ENCODE data around the gene NEK3. TPM values are rescaled to one million over a fixed set of nuclear protein-coding genes. Genes with fewer than 3 reads are reported as not detected.

The NEK3 gene
- total RNA-seq, 1 experiment from 2014 or later: 1.6 TPM

- no peaks in the 10 kb centered on the region for H3K9me2 ChIP-seq (ENCODE audit: insufficient read depth)
- no peaks in the 10 kb centered on the region for H4K20me1 ChIP-seq (ENCODE audit: insufficient read depth)
- POLR2A ChIA-PET (ENCODE audit: unreplicated experiment): no interaction called here
- no peaks in the 10 kb centered on the region for H3K36me3 ChIP-seq (ENCODE audit: low read depth)
- intact Hi-C loops (cut with micrococcal nuclease; ENCODE audit: unreplicated experiment): loop anchor here (2.0 to 5.0 kb wide), 4 partner anchors 63 to 1004 kb away; partner anchors contain the start of genes DHRS12 and VPS36
- H3K27ac ChIP-seq: no peak within 1 kb of the TSS
- no peaks in the 10 kb centered on the region; the same call in 1 of the 2 replicates for H3K27me3 ChIP-seq (ENCODE audit: insufficient read depth, low read depth)
- peak within 1 kb of the TSS; percentile 63 for H3K4me3 ChIP-seq
- TF ChIP-seq, protein P1, sequence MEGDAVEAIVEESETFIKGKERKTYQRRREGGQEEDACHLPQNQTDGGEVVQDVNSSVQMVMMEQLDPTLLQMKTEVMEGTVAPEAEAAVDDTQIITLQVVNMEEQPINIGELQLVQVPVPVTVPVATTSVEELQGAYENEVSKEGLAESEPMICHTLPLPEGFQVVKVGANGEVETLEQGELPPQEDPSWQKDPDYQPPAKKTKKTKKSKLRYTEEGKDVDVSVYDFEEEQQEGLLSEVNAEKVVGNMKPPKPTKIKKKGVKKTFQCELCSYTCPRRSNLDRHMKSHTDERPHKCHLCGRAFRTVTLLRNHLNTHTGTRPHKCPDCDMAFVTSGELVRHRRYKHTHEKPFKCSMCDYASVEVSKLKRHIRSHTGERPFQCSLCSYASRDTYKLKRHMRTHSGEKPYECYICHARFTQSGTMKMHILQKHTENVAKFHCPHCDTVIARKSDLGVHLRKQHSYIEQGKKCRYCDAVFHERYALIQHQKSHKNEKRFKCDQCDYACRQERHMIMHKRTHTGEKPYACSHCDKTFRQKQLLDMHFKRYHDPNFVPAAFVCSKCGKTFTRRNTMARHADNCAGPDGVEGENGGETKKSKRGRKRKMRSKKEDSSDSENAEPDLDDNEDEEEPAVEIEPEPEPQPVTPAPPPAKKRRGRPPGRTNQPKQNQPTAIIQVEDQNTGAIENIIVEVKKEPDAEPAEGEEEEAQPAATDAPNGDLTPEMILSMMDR (conservative IDR thresholded peaks at IDR 0.05): peak; percentile 72
- TF ChIP-seq EZH2 (IDR thresholded peaks at IDR 0.05; ENCODE audit: low read depth): no peak
- no peaks in the 10 kb centered on the region for H3K79me2 ChIP-seq (ENCODE audit: low read depth)
- H3F3A ChIP-seq (ENCODE audit: insufficient read depth, low read depth): no peaks in the 10 kb centered on the region; the same call in 1 of the 2 replicates
- peaks cover 11% of the 10 kb centered on the region for H3K4me1 ChIP-seq (replicated peaks; ENCODE audit: insufficient read depth)
- CTCF ChIA-PET: interaction anchor here (1.1 kb wide), 1 partner anchor 193 kb away, joined by 3 read pairs; no protein-coding TSS in a partner anchor
- peak in 1 of 2 experiments; percentile 65 for DNase-seq
- H3K9me3 ChIP-seq (ENCODE audit: insufficient read depth, low read depth): no peaks in the 10 kb centered on the region
- H3K4me2 ChIP-seq: peak within 1 kb of the TSS; percentile 95
- no TSS peak for BruUV-seq (replicated peaks)
- peak within 1 kb of the TSS; percentile 80 for H2AFZ ChIP-seq
Observed at GRCh38 chr13:52128714-52129700, 30.4 kb downstream of the NEK3 start, which contains the start of gene NEK5. Gene NEK5, minus strand, starts transcription at chr13:52129073. Its CDS starts 1,591 bp downstream, at chr13:52127482.

GRCh38 chr13:52127783-52128702 is 31.4 kb downstream of the NEK3 start:
- no TSS peak for BruUV-seq (replicated peaks)
- peak; percentile 68 to 71 for DNase-seq
- Histone ChIP-seq H3K9me2 (ENCODE audit: insufficient read depth) (no peaks in the 10 kb centered on the region), H4K20me1 (ENCODE audit: insufficient read depth) (no peaks in the 10 kb centered on the region), H2AFZ (peak overlapping the region; percentile 80), H3K4me3 (peak overlapping the region; percentile 63), H3F3A (ENCODE audit: insufficient read depth, low read depth) (no peaks in the 10 kb centered on the region; the same call in 1 of the 2 replicates), H3K4me2 (peak overlapping the region; percentile 95), H3K4me1 (replicated peaks; ENCODE audit: insufficient read depth) (peaks cover 11% of the 10 kb centered on the region), H3K27ac (no peak overlapping the region), H3K36me3 (ENCODE audit: low read depth) (no peaks in the 10 kb centered on the region), H3K79me2 (ENCODE audit: low read depth) (no peaks in the 10 kb centered on the region), H3K27me3 (ENCODE audit: insufficient read depth, low read depth) (no peaks in the 10 kb centered on the region; the same call in 1 of the 2 replicates), H3K9me3 (ENCODE audit: insufficient read depth, low read depth) (no peaks in the 10 kb centered on the region)
- TF ChIP-seq, protein P1 (conservative IDR thresholded peaks at IDR 0.05): peak; percentile 92
- TF ChIP-seq EZH2 (IDR thresholded peaks at IDR 0.05; ENCODE audit: low read depth): no peak
- intact Hi-C loops (cut with micrococcal nuclease; ENCODE audit: unreplicated experiment): loop anchor here (1.0 to 5.0 kb wide), 7 partner anchors 64 to 1003 kb away; partner anchors contain the start of genes DHRS12 and VPS36
- ChIA-PET CTCF (interaction anchor here (0.6 to 1.1 kb wide), 5 partner anchors 66 to 842 kb away, joined by 3 to 10 read pairs (median 3); partner anchors contain the start of gene VPS36), POLR2A (ENCODE audit: unreplicated experiment) (interaction anchor here (0.6 kb wide), 1 partner anchor 1673 kb away, joined by 5 read pairs; no protein-coding TSS in a partner anchor)
